ENCODE measurements around the gene ETFBKMT.

DNA sequence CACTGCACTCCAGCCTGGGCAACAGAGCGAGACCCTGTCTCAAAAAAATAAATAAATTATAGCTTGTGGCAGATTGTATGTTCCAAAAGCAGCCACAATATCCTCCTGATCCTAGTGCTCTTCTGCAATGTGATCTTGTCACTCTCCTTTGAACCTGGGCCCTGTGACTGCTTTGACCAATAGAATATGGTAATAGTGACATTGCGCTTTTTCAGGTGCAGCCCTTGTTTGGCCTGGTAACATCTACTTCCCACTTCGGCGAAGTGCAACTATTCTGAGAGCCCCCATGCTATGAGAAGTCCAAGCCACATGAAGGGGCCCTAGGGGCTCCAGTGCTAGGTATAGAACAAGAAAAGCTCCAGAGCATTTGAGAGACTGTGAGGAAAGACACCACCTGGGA lies 37.5 kb upstream of the ETFBKMT start:
- TF ChIP-seq, protein P1, sequence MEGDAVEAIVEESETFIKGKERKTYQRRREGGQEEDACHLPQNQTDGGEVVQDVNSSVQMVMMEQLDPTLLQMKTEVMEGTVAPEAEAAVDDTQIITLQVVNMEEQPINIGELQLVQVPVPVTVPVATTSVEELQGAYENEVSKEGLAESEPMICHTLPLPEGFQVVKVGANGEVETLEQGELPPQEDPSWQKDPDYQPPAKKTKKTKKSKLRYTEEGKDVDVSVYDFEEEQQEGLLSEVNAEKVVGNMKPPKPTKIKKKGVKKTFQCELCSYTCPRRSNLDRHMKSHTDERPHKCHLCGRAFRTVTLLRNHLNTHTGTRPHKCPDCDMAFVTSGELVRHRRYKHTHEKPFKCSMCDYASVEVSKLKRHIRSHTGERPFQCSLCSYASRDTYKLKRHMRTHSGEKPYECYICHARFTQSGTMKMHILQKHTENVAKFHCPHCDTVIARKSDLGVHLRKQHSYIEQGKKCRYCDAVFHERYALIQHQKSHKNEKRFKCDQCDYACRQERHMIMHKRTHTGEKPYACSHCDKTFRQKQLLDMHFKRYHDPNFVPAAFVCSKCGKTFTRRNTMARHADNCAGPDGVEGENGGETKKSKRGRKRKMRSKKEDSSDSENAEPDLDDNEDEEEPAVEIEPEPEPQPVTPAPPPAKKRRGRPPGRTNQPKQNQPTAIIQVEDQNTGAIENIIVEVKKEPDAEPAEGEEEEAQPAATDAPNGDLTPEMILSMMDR (conservative IDR thresholded peaks at IDR 0.05 in 1 of 2, IDR thresholded peaks at IDR 0.05 in 1 of 2; ENCODE audit: extremely low read depth in 1 of 2, insufficient read depth in 1 of 2, low read depth in 1 of 2, low read length in 2 of 2) = no peak
- TF ChIP-seq EZH2 (IDR thresholded peaks at IDR 0.05; ENCODE audit: borderline replicate concordance, low read length) = no peak

Data from mammary epithelial cell (primary cell).